K562 (cell line): ENCODE data around the gene TCF4. TPM values are rescaled to one million over a fixed set of nuclear protein-coding genes. Genes with fewer than 3 reads are reported as not detected.

Experiments used
- CREM ChIP-seq: IDR thresholded peaks from 2 replicates; pipeline ENCODE4 v1.6.1; 2014; ENCODE audit warnings: antibody characterized with exemption, low read depth
- E4F1 ChIP-seq: fragments of 250-450 bp; sonication (Bioruptor Pico); IDR thresholded peaks from 2 replicates; pipeline ENCODE4 v1.5.0; 2021; ENCODE audit warnings: mild to moderate bottlenecking, borderline replicate concordance
- ETV6 ChIP-seq, 3 experiments: fragments of 150-350 bp in 1 of 3; sonication (generic) in 1 of 3; formaldehyde crosslinking in 1 of 3; IDR thresholded peaks; 2 replicates each; pipeline versions ENCODE4 v1.6.1 to v1.8.0; 2014 to 2022; ENCODE audit warnings: borderline replicate concordance in 2 of 3, low read depth in 2 of 3, antibody characterized with exemption in 1 of 3, low read length in 1 of 3, mild to moderate bottlenecking in 1 of 3, missing genetic modification reagents in 1 of 3
- FOXK2 ChIP-seq, 2 experiments: fragments of 450-650 bp; IDR thresholded peaks in 1 of 2; conservative IDR thresholded peaks in 1 of 2; 2 replicates each; pipeline ENCODE4 v1.6.1; 2016; ENCODE audit warnings: low read depth in 2 of 2, mild to moderate bottlenecking in 1 of 2
- HMBOX1 ChIP-seq: sonication (generic); IDR thresholded peaks from 2 replicates; pipeline ENCODE4 v1.6.1; 2016
- HNRNPL ChIP-seq: fragments of 200-400 bp; formaldehyde crosslinking; IDR thresholded peaks from 2 replicates; pipeline ENCODE4 v1.6.1; 2017; ENCODE audit warnings: low read depth, mild to moderate bottlenecking, low read length
- KDM2B ChIP-seq: fragments of 250-450 bp; sonication (Bioruptor Pico); IDR thresholded peaks from 2 replicates; pipeline ENCODE4 v1.8.0; 2021; ENCODE audit warnings: mild to moderate bottlenecking, moderate library complexity
- KDM4B ChIP-seq, 2 experiments: fragments of 450-650 bp in 1 of 2; sonication (generic) in 1 of 2; IDR thresholded peaks; 2 replicates each; pipeline ENCODE4 v1.6.1; 2016 to 2017; ENCODE audit warnings: borderline replicate concordance in 2 of 2, antibody characterized with exemption in 1 of 2, low read depth in 1 of 2, mild to moderate bottlenecking in 1 of 2
- MAFG ChIP-seq: fragments of 450-650 bp; conservative IDR thresholded peaks from 2 replicates; pipeline ENCODE4 v1.6.1; 2016; ENCODE audit warnings: missing genetic modification characterization, missing compliant biosample characterization
- MTA3 ChIP-seq: fragments of 450-650 bp; formaldehyde crosslinking; IDR thresholded peaks from 2 replicates; pipeline ENCODE4 v1.6.1; 2017; ENCODE audit warnings: mild to moderate bottlenecking, borderline replicate concordance
- NEUROD1 ChIP-seq: fragments of 150-350 bp; IDR thresholded peaks from 2 replicates; pipeline ENCODE4 v1.6.1; 2014; ENCODE audit warnings: borderline replicate concordance, low read length, low read depth; ENCODE audit not compliant: partially characterized antibody
- NFRKB ChIP-seq: fragments of 450-650 bp; IDR thresholded peaks from 2 replicates; pipeline ENCODE4 v1.6.1; 2016; ENCODE audit warnings: low read depth
- PHF21A ChIP-seq: fragments of 450-650 bp; IDR thresholded peaks from 2 replicates; pipeline ENCODE4 v1.6.1; 2017; ENCODE audit warnings: low read depth, borderline replicate concordance
- POLR2A ChIP-seq: fragments of 450-650 bp; conservative IDR thresholded peaks from 2 replicates; pipeline ENCODE4 v1.6.1; 2016
- RAD51 ChIP-seq: fragments of 450-650 bp; IDR thresholded peaks from 2 replicates; pipeline ENCODE4 v1.7.1; 2016; ENCODE audit warnings: low read depth, mild to moderate bottlenecking, borderline replicate concordance
- RBM14 ChIP-seq: fragments of 200-400 bp; formaldehyde crosslinking; IDR thresholded peaks from 2 replicates; pipeline ENCODE4 v1.6.1; 2018; ENCODE audit warnings: low read depth, mild to moderate bottlenecking, low read length, moderate library complexity, borderline replicate concordance; ENCODE audit not compliant: insufficient read depth
- SMARCA4 ChIP-seq: fragments of 450-650 bp; IDR thresholded peaks from 2 replicates; pipeline ENCODE4 v1.6.1; 2016
- TBP ChIP-seq: optimal IDR thresholded peaks from 2 replicates; pipeline ENCODE3; 2011; ENCODE audit warnings: low read depth, low read length, improper control_type of control experiment
- THAP7 ChIP-seq: fragments of 250-450 bp; sonication (Bioruptor Pico); IDR thresholded peaks from 2 replicates; pipeline ENCODE4 v1.5.0; 2021
- ZKSCAN1 ChIP-seq: fragments of 150-350 bp; IDR thresholded peaks from 2 replicates; pipeline ENCODE4 v1.6.1; 2016; ENCODE audit warnings: low read depth, low read length
- ZNF639 ChIP-seq, 2 experiments: fragments of 200-800 bp in 1 of 2; sonication (Bioruptor generic) in 1 of 2; sonication (generic) in 1 of 2; formaldehyde crosslinking in 1 of 2; IDR thresholded peaks in 1 of 2; conservative IDR thresholded peaks in 1 of 2; 2 replicates each; pipeline versions ENCODE4 v1.5.0 to v1.6.1; 2016 to 2020; ENCODE audit warnings: missing compliant biosample characterization in 1 of 2, missing genetic modification characterization in 1 of 2, missing genetic modification reagents in 1 of 2
- ZNF668 ChIP-seq: fragments of 250-450 bp; sonication (Bioruptor Pico); IDR thresholded peaks from 2 replicates; pipeline ENCODE4 v1.8.0; 2022; ENCODE audit warnings: mild to moderate bottlenecking, inconsistent platforms
- ZNF696 ChIP-seq: fragments of 250-450 bp; sonication (Bioruptor Pico); conservative IDR thresholded peaks from 2 replicates; pipeline ENCODE4 v1.4.0; 2020; ENCODE audit warnings: mild to moderate bottlenecking, moderate library complexity
- ZNF699 ChIP-seq: fragments of 250-450 bp; sonication (Bioruptor Pico); IDR thresholded peaks from 2 replicates; pipeline ENCODE4 v1.8.0; 2021; ENCODE audit warnings: mild to moderate bottlenecking, moderate library complexity; ENCODE audit not compliant: insufficient replicate concordance
- polyA plus RNA-seq, 8 experiments: library from polyadenylated mRNA; depleted of rRNA in 4 of 8; stranded (reverse) in 5 of 8; unstranded in 3 of 8; fragments of >200 nt; fragmentation: Nextera tagmentation in 2 of 8; fragmentation: Illumina TruSeq in 1 of 8; extraction: Ambion mirVana in 2 of 8; extraction: Trizol in 1 of 8; gene quantifications; 2 replicates each; pipeline versions ENCODE4 v1.2.1 to v1.2.3, GENCODE V29; 2011 to 2014; ENCODE audit warnings: inconsistent platforms in 1 of 8, missing spikeins in 1 of 8
- total RNA-seq, 7 experiments: library from RNA; depleted of rRNA in 6 of 7; stranded (reverse); fragments of >200 nt in 6 of 7; fragmentation: Illumina TruSeq in 2 of 7; extraction: Trizol in 2 of 7; gene quantifications; 2 replicates each; pipeline versions ENCODE4 v1.2.1 to v1.2.3, GENCODE V29; 2011 to 2021; ENCODE audit warnings: low replicate concordance in 1 of 7

Gene TCF4
- total and polyA plus RNA-seq, 9 of the 15 experiments (the other 6 are each of a cell fraction or from before 2014, with no cell fraction given), result 4.8 to 24.7 (median 15.2) TPM

- TF ChIP-seq THAP7 (CRISPR knock-in tag) (no peak), MAFG (tag) (no peak), NEUROD1 (no peak), HMBOX1 (no peak), ETV6 (IDR thresholded peaks at IDR 0.05; ENCODE audit: borderline replicate concordance in 1 of 2, low read depth in 2 of 2, low read length in 1 of 2) (no peak), ETV6 (CRISPR knock-in tag; IDR thresholded peaks at IDR 0.05; ENCODE audit: borderline replicate concordance) (no peak), ZNF639 (CRISPR knock-in tag; conservative IDR thresholded peaks at IDR 0.05 in 1 of 2, IDR thresholded peaks at IDR 0.05 in 1 of 2) (no peak), HNRNPL (no peak), POLR2A (no peak), FOXK2 (conservative IDR thresholded peaks at IDR 0.05 in 1 of 2, IDR thresholded peaks at IDR 0.05 in 1 of 2; ENCODE audit: low read depth in 2 of 2) (no peak), MTA3 (no peak), ZKSCAN1 (no peak), KDM2B (CRISPR knock-in tag) (no peak), TBP (no peak), SMARCA4 (peak; percentile 35; the same call in 1 of the 2 replicates), KDM4B (IDR thresholded peaks at IDR 0.05; ENCODE audit: borderline replicate concordance in 2 of 2, low read depth in 1 of 2) (no peak), CREM (peak; percentile 45; the same call in 1 of the 2 replicates), E4F1 (CRISPR knock-in tag) (no peak), NFRKB (no peak), ZNF699 (CRISPR knock-in tag) (no peak), RAD51 (no peak), RBM14 (no peak), ZNF696 (CRISPR knock-in tag) (no peak), PHF21A (no peak), ZNF668 (CRISPR knock-in tag) (no peak)
Observed at GRCh38 chr18:55405893-55406406, 182.0 kb downstream of the TCF4 start (continued).
